DMS53 (cell line): ENCODE results near the gene NT5C1A.

ENCODE experiments used
- DNase-seq: peaks from one replicate; lab custom pipeline; 2025; lab: John Stamatoyannopoulos, UW

The NT5C1A gene

DNA sequence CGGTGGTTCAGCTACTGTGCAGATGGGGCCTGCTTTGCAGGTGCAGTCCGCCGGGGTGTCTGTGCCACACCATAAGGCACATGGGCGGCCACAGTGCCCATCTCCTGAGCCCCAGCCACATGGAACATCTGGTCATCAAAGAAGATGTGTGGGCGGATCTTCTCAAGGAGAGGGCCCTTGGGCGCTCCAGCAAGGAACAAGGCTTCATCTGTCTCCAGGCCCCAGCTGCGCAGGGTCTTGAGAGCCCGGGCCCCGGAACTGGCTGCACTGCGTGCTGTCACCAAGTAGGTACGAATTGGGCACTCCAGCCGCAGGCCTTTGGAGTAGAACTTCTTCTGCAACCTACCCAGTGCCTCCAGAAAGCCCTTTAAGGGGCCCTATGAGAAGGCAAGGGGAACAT lies 12.8 kb downstream of the NT5C1A start:
- DNase-seq = no peak

DNA sequence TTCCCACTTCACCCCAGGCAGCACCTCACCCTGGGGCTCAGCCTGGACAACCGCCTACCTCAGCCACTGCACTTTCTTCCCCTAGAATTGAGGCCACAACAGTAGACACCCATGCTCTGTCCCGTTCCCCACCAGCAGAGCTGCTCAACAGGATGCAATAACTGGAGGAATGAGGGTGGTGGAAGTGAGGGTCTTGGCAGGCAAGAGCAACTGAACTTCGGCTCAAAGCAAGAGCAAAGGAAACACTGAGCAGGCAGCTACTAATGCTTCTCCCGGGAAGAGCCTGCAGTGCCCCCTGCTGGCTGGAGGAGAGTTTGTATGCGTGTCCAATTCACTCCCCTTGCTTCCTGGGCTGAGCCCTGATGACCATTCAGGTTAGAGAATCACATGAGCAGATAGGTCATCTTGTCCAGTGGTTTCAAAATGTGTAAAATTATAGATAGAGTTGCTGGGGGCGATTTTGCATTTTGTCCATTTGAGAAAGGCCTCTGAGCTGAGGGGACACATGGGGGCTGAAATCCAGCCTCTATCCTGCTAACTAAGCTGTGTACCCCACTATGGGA lies 13.9 kb downstream of the NT5C1A start:
- DNase-seq = peak; percentile 88

DNA sequence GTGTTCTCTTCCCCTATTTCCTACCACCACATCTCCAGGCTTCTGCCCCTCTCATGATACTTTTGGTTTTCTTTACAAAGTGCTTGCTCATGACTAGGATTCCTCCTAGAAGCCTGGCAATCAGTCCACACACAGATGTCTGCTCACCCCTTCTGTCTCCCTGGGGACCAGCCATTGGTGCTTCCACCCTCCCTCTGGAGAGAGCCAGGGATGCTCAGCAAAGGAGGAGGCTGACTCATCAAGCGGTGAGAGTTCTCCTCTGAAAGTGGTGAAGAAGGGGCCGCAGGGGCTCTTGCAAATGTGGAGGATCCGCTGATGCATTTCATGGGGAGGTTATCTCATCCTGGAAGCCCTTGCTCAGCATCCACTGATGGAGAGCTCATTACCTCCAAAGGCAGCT lies 14.5 kb downstream of the NT5C1A start:
- no peak for DNase-seq

DNA sequence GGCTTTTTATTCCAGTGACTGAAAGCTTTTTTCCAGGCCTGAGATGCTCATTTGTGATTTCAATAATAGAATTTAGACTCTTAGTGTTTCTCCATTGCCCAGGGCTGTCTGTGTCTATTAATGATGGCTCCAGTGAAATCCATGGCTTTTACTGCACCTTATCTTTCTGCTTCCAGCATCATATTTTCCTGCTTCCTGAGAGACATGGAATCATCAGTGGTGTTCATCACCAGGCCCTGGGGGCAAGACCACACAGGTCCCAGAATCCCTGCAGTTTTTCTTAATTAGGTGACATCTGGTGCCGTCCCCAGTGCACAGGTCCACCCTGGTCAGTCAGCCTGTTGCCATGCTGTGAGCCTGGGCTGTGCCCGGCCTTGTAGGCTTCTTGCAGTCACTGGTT lies 15.5 kb downstream of the NT5C1A start:
- no peak for DNase-seq

DNA sequence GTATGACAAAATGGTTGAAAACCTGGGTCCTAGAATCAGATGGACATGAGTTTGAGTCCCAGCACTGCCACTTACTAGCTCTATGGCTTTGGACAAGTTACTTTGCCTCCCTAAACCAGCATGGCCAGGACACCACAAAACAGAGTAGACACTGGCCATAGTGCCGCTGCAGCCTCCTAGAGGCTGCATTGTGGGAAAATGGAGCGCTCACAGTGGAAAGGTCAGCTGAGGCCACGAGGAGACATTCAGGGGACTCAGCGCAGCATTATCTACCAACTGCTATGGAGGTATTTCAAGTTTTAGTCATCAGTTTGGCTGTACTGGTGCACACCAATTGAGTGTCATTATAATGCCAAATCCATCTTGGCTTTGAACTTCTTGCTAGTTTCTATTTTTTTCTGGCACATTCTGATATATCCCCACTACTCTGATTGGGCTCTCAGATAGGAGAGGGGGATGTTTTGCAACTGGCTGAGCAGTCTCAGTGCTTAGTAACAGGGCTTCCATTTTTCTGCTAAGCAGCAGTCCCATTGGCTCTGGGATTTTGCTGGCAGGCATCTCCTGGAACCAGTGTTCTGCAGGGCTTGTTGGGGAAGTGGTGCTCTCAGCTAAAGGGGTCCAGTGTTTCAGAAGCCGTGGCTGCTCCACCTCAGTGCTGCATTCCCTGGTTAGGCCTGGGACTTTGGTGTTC lies 16.2 kb downstream of the NT5C1A start:
- DNase-seq = no peak

DNA sequence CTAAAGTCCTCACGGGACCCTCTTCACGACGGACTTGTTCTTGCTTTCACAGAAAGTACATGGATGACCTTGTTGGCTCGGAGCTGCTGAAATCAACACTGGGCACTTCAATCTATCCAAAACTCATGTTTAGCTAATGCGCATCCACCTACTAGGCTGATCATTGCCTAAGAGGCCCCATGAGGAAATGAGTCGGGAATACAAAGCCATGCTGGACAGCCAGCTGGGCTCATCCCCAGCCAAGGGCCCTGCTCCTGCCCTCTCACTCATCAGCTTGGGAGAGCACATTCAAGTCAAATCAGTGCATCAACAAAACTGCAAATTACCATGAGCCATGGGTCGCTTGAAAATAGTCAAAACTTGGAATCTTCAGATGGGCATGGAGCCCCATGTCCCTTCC lies 17.6 kb downstream of the NT5C1A start:
- no peak for DNase-seq

DNA sequence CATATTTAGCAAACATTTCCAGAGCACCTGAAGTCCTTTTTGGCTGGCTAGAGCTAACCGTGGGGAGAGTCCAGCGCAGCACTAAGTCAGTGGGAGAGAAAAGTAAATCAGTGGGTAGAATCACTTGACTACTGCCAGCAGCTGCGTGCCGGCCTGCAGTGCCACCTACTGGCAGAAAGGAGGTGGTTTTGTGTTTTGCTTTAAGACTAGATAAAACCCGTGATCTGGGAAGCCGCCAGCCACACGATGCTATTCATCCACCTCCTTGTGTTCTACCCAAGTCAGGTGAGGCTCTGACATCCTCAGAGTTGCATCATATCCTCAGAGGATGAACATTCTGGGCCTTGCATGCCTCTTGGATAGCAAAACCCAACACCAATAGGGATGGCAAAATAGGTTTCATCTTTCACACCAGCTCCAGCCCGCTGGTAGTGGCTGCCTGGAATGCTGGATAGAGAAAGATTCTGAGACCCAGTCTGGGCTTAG lies 18.3 kb downstream of the NT5C1A start:
- DNase-seq = peak; percentile 89

DNA sequence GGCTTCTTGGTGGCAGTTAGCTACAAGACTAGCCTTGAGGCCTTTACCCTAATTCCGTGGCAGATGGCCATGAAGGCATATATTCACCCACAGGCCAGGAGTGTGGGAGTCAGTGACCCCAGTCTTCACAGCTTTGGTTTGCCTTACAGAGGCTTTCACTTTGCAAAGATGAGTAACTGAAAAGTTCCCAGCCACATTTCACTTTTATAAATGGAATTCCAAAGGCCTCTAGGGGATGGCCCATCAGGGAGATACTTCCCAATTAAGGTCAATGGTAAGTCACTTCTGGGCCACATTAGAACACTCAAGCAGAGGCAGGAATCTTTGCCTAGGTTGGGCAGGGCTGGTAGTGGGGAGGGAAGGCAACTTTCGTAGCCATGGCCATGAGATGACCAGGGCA lies 19.4 kb downstream of the NT5C1A start:
- no peak for DNase-seq

DNA sequence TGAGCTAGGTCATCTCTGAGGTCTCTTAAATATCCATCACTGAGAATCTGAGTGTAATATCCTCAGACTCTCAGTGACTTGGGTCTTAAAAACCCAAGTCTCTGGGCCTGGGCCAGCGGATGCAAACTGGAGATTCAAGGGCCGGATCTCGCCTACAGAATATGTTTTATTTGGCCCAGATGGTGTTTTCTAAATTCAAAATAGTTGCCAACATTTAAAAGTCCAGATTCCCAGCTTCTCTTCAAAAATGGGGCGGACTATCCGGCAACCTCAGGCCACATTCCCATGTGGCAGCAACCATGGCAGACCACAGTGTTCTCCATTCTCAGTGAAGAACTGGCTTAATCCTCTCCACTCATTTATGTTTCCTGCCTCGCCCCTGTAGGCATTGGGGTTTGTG lies 19.8 kb downstream of the NT5C1A start:
- no peak for DNase-seq

DNA sequence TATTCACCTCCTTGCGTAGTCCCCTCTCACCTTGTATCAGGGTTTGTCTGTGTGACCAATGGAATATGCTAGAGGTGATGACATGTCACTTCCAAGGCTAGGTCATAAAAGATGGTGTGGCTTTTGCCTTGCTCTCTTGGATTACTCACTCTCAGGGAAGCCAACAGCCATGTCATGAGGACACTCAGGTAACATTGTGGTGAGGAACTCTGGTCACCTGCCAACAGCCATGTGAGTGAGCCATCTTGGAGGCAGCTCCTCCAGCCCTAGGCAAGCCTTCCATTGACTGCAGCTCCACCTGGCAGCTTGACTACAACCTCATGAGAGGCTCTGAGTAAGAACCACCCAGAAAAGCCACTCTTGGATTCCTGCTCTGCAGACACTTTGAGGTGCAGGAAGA lies 21.5 kb downstream of the NT5C1A start:
- DNase-seq = peak; percentile 25

DNA sequence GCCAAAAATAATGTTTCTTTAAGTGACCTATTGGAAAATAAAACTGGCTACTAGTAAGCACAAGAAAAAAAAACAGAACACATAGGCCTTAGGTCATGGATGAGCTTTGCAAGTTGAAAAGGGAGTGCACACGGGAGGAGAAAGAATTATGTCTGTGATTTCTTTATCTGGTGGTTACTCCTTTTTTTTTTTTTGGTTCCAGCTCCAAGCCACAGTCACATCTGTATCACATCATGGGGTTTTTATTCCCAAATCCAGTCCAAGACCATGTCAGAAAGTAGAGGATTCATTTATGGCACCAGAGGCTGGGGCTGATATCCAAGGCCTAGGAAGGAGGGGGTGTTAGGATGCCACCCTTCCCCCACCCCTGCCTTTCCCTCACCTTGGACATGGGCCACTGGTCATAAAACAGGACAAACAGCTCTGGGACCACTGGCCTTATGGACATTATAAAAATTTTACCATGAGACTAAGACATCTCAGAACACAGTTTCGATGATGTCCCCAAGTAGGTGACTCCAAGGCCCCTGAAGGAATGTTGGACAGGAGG lies 22.2 kb downstream of the NT5C1A start:
- no peak for DNase-seq

DNA sequence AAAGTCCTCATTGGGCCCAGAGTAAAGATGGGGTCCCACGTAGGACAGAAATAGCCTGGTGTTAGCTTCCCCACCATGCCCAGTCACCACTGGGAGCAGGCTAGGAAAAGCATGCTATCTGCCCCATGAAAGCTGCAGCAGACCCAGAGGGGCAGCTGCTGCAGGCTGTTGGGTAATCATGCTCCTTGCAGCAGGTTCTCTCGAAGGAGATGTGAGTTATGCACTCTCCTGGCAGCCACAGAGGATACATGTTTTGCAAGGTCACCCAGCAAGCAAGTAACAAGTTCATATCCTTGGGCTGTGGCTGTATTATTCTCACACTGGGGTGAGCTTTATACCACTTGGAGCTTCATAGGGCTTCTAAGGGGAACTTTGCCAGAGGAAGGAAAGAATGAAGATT lies 23.4 kb downstream of the NT5C1A start:
- no peak for DNase-seq

DNA sequence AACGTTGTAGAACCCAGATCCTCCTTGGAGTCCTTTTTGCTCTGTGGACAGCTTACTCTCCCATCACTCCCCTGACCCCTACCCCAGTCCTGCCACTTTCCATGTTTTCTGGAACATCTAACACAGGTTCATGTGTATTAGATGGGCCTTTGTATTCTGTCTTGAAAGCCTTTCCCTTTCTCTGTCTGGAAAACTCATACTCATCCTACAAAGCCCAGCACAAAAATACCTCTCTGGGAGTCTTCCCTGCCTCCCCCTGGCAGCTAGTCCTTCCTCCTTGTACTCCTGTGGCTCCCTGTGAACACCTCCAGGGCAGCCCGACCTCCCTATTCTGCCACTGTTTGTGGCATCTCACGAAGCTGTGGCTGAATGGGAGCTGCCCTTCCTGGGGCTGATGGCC lies 24.7 kb downstream of the NT5C1A start:
- no peak for DNase-seq

DNA sequence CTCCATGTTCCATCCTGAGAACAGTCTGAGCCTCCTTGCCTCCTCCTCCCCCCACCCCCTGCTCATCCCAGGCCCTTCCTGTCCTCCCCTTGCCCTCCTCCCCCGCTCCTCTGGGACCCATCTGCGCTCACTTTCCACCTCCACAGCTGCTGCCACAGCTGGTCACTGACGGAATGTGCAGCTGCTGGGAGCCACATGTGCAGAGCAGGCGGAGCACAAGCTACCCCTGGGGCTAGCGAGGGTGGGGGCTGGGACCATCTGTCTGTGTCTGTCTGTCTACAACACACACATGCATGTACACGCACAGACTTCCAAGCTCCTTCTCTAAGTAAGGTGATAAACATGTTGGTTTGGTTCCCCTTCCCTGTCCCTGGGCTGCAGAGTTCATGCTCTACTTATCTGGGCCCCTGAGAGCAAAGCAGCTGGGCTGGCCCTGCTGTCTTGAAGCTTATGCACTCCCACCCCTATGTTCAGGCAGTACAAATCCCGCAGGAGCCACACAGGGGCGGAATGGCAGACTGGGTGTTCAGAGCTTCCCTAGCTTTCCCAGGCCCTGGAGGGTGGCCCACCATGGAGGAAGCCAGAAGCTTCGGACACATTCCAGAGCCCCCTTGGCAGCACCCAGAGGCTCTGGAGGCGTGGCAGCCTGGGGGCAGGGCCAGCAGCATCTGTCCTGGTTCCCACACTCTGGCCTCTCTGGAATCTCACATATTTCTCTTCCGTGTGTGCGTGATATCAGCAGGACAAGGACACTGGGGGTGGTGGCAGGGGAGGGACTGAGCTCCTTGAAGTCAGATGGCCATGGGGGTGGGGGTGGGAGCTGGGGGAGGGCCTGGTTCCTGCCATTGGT lies 25.4 kb downstream of the NT5C1A start:
- peak; percentile 37 for DNase-seq

DNA sequence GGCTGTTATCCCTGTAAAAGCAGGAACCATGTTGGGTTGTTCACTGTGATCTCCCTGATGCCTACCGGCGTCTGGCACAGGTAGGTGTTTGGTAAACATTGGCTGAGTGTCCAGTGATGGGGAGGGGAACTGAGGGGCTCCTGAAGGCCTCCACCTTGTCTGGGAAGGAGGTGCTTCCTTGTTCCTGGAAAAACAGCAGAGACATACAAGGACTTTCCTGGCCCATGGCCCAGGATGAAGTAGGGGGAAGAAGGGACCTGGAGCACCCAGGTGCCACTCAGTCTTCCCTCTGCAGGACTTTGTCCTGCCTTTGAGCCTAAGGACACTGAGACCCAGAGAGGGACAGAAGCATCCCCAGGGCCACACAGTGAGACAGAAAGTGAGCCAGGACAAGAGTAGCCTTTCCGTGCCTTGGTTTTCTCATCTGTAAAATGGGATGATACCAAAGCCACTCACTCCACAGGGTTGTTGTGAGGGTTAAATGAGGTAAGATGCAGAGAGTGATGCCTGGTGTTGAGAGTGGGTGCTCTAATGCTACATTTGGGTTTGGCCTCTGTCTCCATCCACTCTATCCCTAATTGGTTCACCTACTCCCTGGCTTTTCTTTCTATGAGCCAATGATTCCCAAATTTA lies 26.4 kb downstream of the NT5C1A start:
- no peak for DNase-seq

DNA sequence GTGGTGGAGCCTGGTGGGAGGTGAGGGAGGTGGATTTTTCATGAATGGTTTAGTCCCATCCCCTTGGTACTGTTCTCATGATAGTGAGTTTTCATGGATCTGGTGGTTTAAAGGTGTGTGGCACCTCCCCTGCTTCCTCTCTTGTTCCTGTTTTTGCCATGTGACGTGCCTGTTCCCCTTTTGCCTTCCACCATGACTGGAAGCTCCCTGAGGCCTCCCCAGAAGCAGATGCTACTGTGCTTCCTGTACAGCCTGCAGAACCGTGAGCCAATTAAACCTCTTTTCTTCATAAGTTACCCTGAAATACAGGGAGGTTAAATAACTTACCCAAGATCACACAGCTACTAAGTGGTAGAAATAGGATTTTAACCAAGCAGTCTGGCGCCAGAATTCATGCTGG lies 28.2 kb downstream of the NT5C1A start:
- DNase-seq = no peak

DNA sequence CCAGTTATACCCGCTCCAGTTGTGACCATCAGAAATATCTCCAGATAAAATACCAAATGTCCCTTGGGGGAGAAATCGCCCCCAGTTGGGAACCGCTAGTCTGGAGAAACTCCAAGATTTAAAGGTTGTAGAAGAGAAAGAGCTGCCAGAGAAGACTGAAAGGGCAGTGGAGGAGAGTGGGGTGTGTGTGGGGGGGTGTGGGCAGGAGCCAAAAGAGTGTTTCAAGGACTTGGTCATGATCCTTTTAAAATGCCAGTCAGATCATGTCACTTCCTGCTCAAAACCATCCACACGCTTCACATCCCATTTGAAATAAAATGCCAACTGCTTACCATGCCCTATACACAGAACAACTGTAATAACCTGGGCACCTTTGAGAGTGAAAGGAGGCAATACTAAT lies 29.1 kb downstream of the NT5C1A start:
- DNase-seq = no peak

DNA sequence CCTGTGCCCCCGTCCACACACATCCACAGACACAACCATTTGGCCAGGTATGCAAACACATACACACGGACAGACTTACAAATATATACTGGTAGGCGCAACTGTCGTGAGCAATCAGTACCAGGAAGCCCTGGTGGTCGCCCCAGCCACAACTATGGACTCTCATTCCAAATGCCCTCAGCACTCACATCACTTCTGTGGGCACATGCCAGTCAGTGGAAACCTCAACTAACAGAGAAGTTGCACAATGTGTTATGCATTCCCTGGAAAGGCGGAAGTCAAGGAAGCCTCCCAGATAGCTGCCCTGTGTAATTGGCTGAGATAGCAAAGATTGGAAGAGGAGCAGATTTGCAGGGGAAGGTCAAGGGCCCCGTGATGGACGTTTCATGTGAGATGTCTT lies 31.0 kb downstream of the NT5C1A start:
- no peak for DNase-seq

DNA sequence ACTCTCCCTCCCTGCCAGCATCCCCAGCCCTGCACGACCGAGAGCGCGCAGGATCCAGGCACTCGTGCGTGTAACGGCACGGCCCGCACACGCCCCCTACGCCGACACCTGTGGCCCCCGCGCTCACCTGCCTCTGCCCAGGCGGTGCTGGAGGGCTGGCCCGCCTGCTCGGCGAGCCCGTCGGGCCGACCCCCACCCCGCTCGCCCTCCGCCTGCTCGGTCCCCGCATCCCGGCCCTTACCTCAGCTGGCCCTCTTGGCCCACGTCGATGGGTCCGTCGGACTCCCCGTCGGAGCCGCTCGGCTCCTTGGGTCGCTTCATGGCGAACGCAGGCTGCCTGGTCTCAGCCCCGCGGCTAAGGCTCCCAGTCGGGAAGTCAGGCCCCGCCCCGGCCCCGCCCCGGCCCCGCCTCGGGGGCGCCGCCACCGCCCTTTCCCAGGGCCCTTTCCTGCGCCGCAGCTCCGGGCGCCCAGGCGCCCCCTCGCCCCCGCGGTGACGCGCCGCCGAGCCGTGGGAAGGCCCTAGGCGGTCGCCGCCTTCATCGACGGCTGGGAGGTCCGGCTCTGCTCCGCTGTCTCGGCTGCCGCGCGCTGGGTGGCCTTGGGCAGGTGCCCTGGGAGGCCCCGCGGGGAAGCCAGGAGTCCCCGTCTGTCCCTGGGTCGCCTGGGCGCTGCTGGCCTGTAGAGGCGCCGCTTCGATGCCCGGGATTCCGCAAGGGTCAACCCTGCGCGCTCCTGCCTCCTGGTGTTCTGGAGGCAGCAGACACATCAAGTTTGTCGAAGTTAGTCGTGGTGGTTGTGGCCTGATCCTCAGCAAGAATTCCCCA lies 32.4 kb downstream of the NT5C1A start, which contains the start of gene HEYL:
Gene HEYL (minus strand): TSS at position 339 of the 826 bp plus-strand sequence. CDS start 18 bp downstream, at position 321.
- peak; percentile 93 for DNase-seq

DNA sequence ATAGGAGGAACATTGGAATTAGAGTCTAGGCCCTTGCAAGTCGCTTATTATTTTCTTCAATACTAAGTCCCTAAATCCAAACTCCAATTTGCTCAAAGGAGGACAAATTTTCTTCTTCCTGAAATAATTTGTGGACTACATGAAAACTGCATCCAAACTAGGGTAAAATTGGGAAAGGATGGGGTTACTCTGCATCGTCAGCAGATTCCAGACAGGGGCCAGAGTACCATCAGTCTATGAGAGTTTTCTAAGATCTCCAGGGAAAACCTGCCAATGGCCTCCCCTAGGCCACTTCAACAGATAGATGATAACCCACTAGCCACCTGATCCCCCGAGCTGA lies 33.0 kb downstream of the NT5C1A start:
- no peak for DNase-seq

DNA sequence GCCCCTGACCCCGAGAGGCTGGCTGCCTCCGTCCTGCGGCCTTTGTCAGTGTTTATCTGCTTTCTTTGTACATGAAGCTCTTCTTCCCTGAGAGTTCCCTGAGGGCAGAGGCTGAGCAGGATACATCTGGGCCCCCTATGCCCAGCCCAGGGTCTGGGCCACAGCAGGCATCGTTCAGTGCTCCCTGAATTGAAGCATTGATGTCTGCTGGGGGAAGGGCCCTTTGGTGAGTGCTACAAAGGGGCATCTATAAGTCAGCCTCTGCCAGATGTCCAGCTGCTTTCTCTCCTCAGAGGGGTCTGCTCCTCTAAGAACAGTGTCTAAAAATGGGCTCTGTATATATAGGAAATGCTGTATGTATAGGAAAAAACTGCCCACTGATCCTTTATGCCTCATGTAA lies 34.5 kb downstream of the NT5C1A start:
- DNase-seq = no peak

DNA sequence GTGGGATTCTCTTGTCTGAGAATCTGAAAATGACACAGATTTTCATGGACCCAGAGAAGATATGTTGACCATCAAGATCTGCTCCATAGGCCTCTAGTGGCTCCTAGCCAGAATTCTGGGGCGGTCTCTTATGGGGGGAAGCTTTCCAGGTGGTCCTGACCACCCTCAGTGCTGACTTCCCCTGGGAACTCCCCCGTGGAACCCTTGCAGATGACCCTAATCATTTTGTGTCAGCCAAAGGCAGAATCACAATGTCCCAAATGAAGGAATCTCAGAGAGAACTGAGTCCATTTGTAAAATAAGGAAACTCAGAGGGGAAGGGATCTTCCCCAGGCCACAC lies 36.1 kb downstream of the NT5C1A start:
- DNase-seq = no peak
